PC-3 (cell line): ENCODE measurements around the gene CCDC122. TPM values are rescaled to one million over a fixed set of nuclear protein-coding genes. Genes with fewer than 3 reads are reported as not detected.
"Not testable (repeated sequence)": the region's sequence is repeated elsewhere in the genome, so short reads cannot be mapped to it uniquely, and the experiment has no call there.

Experiments
- ATAC-seq: fragments of 200-7000 bp; cut with Tn5 transposase; 2 replicates; pipeline ENCODE4 v1.9.1; 2020; ENCODE audit warnings: mild to moderate bottlenecking, moderate library complexity
- BruUV-seq: library from RNA; stranded (reverse); fragments of 400-500 nt; replicated peaks from 2 replicates; lab custom pipeline; 2021; lab: Mats Ljungman, UMichigan
- CTCF ChIA-PET: fragments of 300-600 bp; sonication (Branson Sonifier 250); formaldehyde crosslinking; loops from one replicate; lab custom pipeline; 2022; ENCODE audit warnings: antibody characterized with exemption; lab: Charles Lee
- POLR2A ChIA-PET: fragments of 300-600 bp; sonication (Branson Sonifier 250); formaldehyde crosslinking; loops from one replicate; lab custom pipeline; 2022; ENCODE audit warnings: antibody characterized with exemption; ENCODE audit not compliant: unreplicated experiment; lab: Charles Lee
- DNase-seq: peaks from one replicate; pipeline ENCODE4 v3.0.0-alpha.2; 2015
- H2AFZ ChIP-seq: fragments of 300-600 bp; sonication (generic); 2 replicates; pipeline ENCODE4 v1.6.0; 2016; ENCODE audit warnings: antibody characterized with exemption, low read length
- H3F3A ChIP-seq: fragments of 300-600 bp; sonication (generic); one replicate; pipeline ENCODE4 v1.6.0; 2017; ENCODE audit warnings: antibody characterized with exemption, low read length, control low read depth, mild to moderate bottlenecking; ENCODE audit not compliant: unreplicated experiment
- H3K27ac ChIP-seq: fragments of 300-600 bp; sonication (generic); 2 replicates; pipeline ENCODE4 v1.5.1; 2016; ENCODE audit warnings: mild to moderate bottlenecking, low read length
- H3K27me3 ChIP-seq: fragments of 300-600 bp; sonication (generic); 2 replicates; pipeline ENCODE4 v1.6.1; 2016; ENCODE audit warnings: low read length, mixed read lengths
- H3K36me3 ChIP-seq: fragments of 300-600 bp; sonication (generic); 2 replicates; pipeline ENCODE4 v1.6.1; 2016; ENCODE audit warnings: low read depth, mixed run types, low read length, mixed read lengths
- H3K4me1 ChIP-seq: fragments of 300-600 bp; sonication (generic); 2 replicates; pipeline ENCODE4 v1.5.1; 2016; ENCODE audit warnings: low read length; ENCODE audit not compliant: insufficient read depth
- H3K4me2 ChIP-seq: fragments of 300-600 bp; sonication (generic); 2 replicates; pipeline ENCODE4 v1.6.0; 2016; ENCODE audit warnings: low read length
- H3K4me3 ChIP-seq: fragments of 300-600 bp; sonication (generic); 2 replicates; pipeline ENCODE4 v1.5.1; 2016; ENCODE audit warnings: mild to moderate bottlenecking, low read length, mixed read lengths
- H3K79me2 ChIP-seq: fragments of 300-600 bp; sonication (generic); 2 replicates; pipeline ENCODE4 v1.6.1; 2017; ENCODE audit warnings: low read length, mixed read lengths
- H3K9ac ChIP-seq: fragments of 300-600 bp; sonication (generic); 2 replicates; pipeline ENCODE4 v1.6.0; 2016; ENCODE audit warnings: mild to moderate bottlenecking, low read length
- H3K9me2 ChIP-seq: fragments of 300-600 bp; sonication (generic); replicated peaks from 2 replicates; pipeline ENCODE4 v1.6.1; 2016; ENCODE audit warnings: mixed run types, low read length, mixed read lengths
- H3K9me3 ChIP-seq: fragments of 300-600 bp; sonication (generic); 2 replicates; pipeline ENCODE4 v1.6.1; 2016; ENCODE audit warnings: low read length, mixed read lengths
- H4K20me1 ChIP-seq: fragments of 300-600 bp; sonication (generic); 2 replicates; pipeline ENCODE4 v1.6.1; 2016; ENCODE audit warnings: low read length, mixed read lengths
- EZH2 ChIP-seq: fragments of 300-600 bp; sonication (generic); IDR thresholded peaks from one replicate; pipeline ENCODE4 v1.6.1; 2017; ENCODE audit warnings: antibody characterized with exemption, mild to moderate bottlenecking, low read length; ENCODE audit not compliant: unreplicated experiment
- EZH2phosphoT487 ChIP-seq: fragments of 300-600 bp; sonication (generic); IDR thresholded peaks from 2 replicates; pipeline ENCODE4 v1.6.1; 2018; ENCODE audit warnings: mild to moderate bottlenecking, antibody characterized with exemption, low read length, borderline replicate concordance
- intact Hi-C: fragments of 100-400 bp; cut with micrococcal nuclease; formaldehyde crosslinking; loops from 2 replicates; pipeline ENCODE4 v1.9.0; 2023
- total RNA-seq: library from RNA; depleted of rRNA; stranded (reverse); fragments of >200 nt; gene quantifications from 2 replicates; pipeline ENCODE4 v1.2.3, GENCODE V29; 2014
- TF ChIP-seq, protein P1 (sequence below): fragments of 300-600 bp; sonication (generic); conservative IDR thresholded peaks from 2 replicates; pipeline ENCODE4 v1.5.1; 2017; ENCODE audit warnings: antibody characterized with exemption, low read depth, mild to moderate bottlenecking, low read length

Gene CCDC122
- total RNA-seq, 1 experiment from 2014 or later: 4.6 TPM

DNA sequence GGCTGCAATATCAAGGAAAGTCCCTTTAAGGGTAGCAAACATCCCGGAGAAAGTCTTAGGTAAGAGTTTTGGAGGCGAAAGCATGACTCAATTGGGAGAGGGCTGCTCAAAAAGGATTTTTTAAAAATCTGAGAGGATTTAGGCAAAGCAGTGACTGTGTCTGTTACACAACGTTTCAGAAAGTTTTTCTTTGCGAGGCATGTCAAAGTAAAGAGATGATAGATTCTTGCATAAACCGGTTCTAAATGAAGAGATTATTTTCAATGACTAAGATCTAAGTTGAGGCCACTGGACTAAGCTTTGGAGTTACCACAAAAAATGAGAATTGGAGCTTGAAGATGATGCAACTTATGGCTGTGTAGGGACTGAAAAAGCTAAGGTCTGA is 49.1 kb downstream of the CCDC122 start:
- H2AFZ ChIP-seq: no peak overlapping the region
- peak; percentile 11 for DNase-seq
- ATAC-seq: no peak

DNA sequence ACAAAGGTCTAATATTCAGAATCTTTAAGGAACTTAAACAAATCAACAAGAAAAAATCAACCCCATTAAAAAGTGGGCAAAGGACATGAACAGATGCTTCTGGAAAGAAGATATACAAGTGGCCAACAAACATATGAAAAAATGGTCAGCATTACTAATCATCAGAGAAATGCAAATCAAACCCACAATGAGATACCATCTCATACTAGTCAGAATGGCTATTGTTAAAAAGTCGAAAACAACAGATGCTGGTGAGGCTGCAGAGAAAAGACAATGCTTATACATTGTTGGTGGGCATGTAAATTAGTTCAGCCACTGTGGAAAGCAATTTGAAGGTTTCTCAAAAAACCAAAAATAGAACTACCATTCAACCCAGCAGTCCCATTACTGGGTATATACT is 54.9 kb downstream of the CCDC122 start:
- CTCF ChIA-PET, intact Hi-C loops, H3K9ac ChIP-seq, BruUV-seq, H3K27ac ChIP-seq, H3F3A ChIP-seq, ATAC-seq, H3K27me3 ChIP-seq, H3K4me1 ChIP-seq, H3K4me3 ChIP-seq, H3K4me2 ChIP-seq, H3K9me2 ChIP-seq, H3K79me2 ChIP-seq, H4K20me1 ChIP-seq, H2AFZ ChIP-seq, H3K36me3 ChIP-seq, POLR2A ChIA-PET, H3K9me3 ChIP-seq: not testable (repeated sequence)
- peak; percentile 21 for DNase-seq

More for the DNA sequence above, 49.1 kb downstream of the CCDC122 start:
- POLR2A ChIA-PET: no interaction called here
- Histone ChIP-seq H3F3A (no peaks in the 10 kb centered on the region), H3K79me2 (no peaks in the 10 kb centered on the region), H3K4me2 (no peak overlapping the region), H3K36me3 (no peaks in the 10 kb centered on the region), H3K4me1 (peaks cover 9% of the 10 kb centered on the region), H4K20me1 (no peaks in the 10 kb centered on the region), H3K27ac (no peak overlapping the region), H3K9ac (no peak overlapping the region), H3K4me3 (no peak overlapping the region), H3K9me2 (no peaks in the 10 kb centered on the region), H3K27me3 (no peaks in the 10 kb centered on the region), H3K9me3 (no peaks in the 10 kb centered on the region)
- TF ChIP-seq, protein P1, sequence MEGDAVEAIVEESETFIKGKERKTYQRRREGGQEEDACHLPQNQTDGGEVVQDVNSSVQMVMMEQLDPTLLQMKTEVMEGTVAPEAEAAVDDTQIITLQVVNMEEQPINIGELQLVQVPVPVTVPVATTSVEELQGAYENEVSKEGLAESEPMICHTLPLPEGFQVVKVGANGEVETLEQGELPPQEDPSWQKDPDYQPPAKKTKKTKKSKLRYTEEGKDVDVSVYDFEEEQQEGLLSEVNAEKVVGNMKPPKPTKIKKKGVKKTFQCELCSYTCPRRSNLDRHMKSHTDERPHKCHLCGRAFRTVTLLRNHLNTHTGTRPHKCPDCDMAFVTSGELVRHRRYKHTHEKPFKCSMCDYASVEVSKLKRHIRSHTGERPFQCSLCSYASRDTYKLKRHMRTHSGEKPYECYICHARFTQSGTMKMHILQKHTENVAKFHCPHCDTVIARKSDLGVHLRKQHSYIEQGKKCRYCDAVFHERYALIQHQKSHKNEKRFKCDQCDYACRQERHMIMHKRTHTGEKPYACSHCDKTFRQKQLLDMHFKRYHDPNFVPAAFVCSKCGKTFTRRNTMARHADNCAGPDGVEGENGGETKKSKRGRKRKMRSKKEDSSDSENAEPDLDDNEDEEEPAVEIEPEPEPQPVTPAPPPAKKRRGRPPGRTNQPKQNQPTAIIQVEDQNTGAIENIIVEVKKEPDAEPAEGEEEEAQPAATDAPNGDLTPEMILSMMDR: no peak
- TF ChIP-seq EZH2phosphoT487 (no peak), EZH2 (no peak)
- CTCF ChIA-PET: no interaction called here
- intact Hi-C loops: no loop called here
- no TSS peak for BruUV-seq

DNA sequence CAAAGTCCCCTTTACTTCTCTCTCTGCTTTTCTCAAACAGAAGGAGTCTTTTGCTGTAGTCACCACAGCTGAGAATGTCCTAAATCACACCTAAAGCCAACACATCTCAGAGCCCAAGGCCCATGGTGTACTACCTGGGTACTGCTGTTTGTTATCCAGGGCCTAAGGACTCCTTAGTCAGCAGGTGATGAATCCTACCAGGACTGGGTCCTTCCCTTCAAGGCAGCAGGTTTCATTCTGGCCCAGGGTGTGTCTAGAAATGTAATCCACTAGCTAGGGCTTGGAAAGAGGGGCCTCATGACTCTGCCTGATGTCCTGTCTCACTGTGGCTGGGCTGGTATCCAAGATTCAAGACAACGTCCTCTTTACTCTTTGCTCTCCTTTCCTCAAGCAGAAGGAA is 56.6 kb downstream of the CCDC122 start:
- H3K9me3 ChIP-seq: no peaks in the 10 kb centered on the region
- H3K4me2 ChIP-seq: no peak overlapping the region
- no peaks in the 10 kb centered on the region for H3K79me2 ChIP-seq
- ATAC-seq (no peak), DNase-seq (peak; percentile 8)
- intact Hi-C loops: no loop called here
- H4K20me1 ChIP-seq: no peaks in the 10 kb centered on the region
- H2AFZ ChIP-seq: no peak overlapping the region
- H3K36me3 ChIP-seq: no peaks in the 10 kb centered on the region
- ChIA-PET CTCF (no interaction called here), POLR2A (interaction anchor here (0.7 kb wide), 1 partner anchor 236 kb away, joined by 12 read pairs; no protein-coding TSS in a partner anchor)
- no peaks in the 10 kb centered on the region for H3K27me3 ChIP-seq
- no peaks in the 10 kb centered on the region for H3F3A ChIP-seq
- no peak overlapping the region for H3K4me3 ChIP-seq
- H3K4me1 ChIP-seq: no peaks in the 10 kb centered on the region
- H3K9me2 ChIP-seq: no peaks in the 10 kb centered on the region
- H3K27ac ChIP-seq: no peak overlapping the region
- no peak overlapping the region for H3K9ac ChIP-seq
- no peak for TF ChIP-seq EZH2phosphoT487
- TF ChIP-seq, protein P1: no peak
- TF ChIP-seq EZH2: no peak
- BruUV-seq: no TSS peak
